ENCODE measurements around the gene TAF6.

Gene TAF6

DNA sequence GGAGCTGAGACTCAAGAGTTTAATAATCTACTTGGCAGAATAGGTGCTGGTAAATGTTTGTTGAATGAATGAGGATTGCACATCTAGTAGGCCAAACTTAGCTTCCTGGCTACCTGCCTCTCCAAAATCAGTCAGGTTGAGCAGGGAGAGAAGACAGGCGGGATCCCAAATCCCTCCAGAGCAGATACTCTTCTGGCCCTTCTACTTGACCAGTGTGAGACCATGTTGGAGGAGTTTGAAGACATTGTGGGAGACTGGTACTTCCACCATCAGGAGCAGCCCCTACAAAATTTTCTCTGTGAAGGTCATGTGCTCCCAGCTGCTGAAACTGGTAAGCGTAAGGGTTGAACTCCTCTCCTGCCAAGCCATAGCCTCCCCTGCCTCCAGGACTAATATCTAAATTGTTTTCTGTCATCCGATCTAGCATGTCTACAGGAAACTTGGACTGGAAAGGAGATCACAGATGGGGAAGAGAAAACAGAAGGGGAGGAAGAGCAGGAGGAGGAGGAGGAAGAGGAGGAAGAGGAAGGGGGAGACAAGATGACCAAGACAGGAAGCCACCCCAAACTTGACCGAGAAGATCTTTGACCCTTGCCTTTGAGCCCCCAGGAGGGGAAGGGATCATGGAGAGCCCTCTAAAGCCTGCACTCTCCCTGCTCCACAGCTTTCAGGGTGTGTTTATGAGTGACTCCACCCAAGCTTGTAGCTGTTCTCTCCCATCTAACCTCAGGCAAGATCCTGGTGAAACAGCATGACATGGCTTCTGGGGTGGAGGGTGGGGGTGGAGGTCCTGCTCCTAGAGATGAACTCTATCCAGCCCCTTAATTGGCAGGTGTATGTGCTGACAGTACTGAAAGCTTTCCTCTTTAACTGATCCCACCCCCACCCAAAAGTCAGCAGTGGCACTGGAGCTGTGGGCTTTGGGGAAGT lies 5.4 kb upstream of the TAF6 start:
- DNase-seq (ENCODE audit: low read depth in 1 of 2, low spot score in 1 of 2) = no peak
- TF ChIP-seq JUND (IDR thresholded peaks at IDR 0.05; ENCODE audit: low read depth) = no peak
- in situ Hi-C loops (cut with HindIII; ENCODE audit: low pct_unique_long_range_greater_than_20kb, low sequenced_read_pairs) = no loop called here

- no peak for DNase-seq (ENCODE audit: low read depth in 1 of 2, low spot score in 1 of 2)
- in situ Hi-C loops (cut with HindIII; ENCODE audit: low pct_unique_long_range_greater_than_20kb, low sequenced_read_pairs) = no loop called here
- TF ChIP-seq JUND (IDR thresholded peaks at IDR 0.05; ENCODE audit: low read depth) = no peak
Measured at GRCh38 chr7:100122568-100122967, 3.4 kb upstream of the TAF6 start.

- peak; percentile 19 to 90 for DNase-seq (ENCODE audit: low read depth in 1 of 2, low spot score in 1 of 2)
- in situ Hi-C loops (cut with HindIII; ENCODE audit: low pct_unique_long_range_greater_than_20kb, low sequenced_read_pairs) = no loop called here
Measured at GRCh38 chr7:100122067-100122466, 2.9 kb upstream of the TAF6 start.

DNA sequence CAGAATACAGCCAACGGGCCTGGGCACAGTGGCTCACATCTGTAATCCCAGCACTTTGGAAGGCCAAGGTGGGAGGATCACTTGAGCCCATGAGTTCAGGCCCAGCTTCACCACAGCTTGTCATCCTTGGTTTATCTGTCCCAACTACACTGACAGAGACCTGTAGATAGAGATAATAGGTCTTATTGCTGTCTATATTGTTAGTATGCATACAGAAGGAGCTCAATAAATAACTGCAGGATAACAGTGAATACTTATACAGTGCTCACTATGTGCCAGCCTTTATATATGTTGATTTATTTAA lies 1.5 kb upstream of the TAF6 start:
- in situ Hi-C loops (cut with HindIII; ENCODE audit: low pct_unique_long_range_greater_than_20kb, low sequenced_read_pairs) = no loop called here
- TF ChIP-seq JUND (IDR thresholded peaks at IDR 0.05; ENCODE audit: low read depth) = no peak
- no peak for DNase-seq (ENCODE audit: low read depth in 1 of 2, low spot score in 1 of 2)

More at GRCh38 chr7:100122067-100122466, 2.9 kb upstream of the TAF6 start:
- TF ChIP-seq JUND (IDR thresholded peaks at IDR 0.05; ENCODE audit: low read depth) = no peak

DNA sequence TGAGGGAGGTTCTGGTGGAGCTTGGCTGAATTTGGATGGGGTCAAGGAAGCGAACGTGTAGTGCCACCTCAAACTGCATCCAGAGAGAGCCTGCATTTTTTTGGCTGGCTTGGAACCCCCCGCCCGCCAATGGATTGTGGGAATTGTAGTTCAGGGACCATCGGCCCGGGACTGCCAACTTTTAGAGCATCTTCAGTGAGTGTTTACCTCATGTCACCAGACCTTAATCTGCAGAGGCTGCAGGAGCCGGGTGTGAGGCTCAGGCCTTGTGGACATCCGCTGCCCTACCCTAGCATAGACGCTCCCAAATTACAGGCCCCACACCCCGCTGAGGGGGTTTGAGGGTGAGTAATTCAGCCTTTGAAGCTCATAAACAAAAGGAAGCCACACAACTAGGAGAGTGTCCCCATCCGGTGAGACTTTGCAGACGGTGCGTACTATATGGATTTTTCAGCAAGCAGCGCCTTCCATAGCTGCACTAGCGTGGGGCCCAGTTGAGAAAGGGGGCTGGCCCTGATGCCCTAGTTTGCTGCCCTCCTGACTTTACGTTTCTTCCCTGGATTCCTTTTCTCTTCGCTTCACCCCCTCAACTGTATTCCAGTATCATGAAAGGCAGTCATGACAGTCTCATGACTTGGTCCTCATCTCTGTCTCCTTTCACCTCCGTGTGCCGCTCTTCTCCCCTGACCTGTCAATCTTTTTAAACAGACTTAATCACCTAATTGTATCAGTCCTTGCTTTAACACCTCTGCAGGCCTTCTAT lies 993 bp upstream of the TAF6 start:
- TF ChIP-seq JUND (IDR thresholded peaks at IDR 0.05; ENCODE audit: low read depth) = no peak
- DNase-seq (ENCODE audit: low read depth in 1 of 2, low spot score in 1 of 2) = peak; percentile 26 to 63
- in situ Hi-C loops (cut with HindIII; ENCODE audit: low pct_unique_long_range_greater_than_20kb, low sequenced_read_pairs) = no loop called here

DNA sequence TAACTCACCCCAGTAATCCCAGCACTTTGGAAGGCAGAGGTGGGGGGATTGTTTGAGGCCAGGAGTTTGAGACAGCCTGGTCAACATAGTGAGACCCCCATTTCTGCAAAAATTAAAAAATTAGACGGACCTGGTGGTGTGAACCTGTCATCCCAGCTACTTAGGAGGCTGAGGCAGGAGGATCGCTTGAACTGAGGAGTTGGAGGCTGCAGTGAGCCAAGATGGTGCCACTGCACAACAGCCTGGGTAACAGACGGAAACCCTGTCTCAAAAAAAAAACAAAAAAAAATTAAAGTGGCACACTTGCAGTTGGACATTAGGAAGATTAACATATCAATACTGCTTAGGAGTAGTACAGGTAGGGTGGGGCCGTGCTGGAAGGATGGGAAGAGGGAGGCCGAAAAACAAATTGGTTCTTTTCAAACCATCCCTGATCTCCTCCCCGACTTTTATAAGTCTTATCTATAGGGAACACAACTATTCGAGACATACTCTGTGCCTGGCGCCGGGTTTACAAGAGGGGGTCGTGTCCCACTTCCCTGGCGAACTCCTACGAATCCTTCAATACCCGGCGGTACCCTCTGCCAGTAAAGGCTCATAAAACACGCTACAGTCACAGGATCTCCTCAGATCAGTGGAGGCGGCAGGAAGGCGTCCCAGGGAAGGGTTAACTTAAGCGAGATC lies 628 bp downstream of the TAF6 start:
- in situ Hi-C loops (cut with HindIII; ENCODE audit: low pct_unique_long_range_greater_than_20kb, low sequenced_read_pairs) = no loop called here
- TF ChIP-seq JUND (IDR thresholded peaks at IDR 0.05; ENCODE audit: low read depth) = no peak
- no peak for DNase-seq (ENCODE audit: low read depth in 1 of 2, low spot score in 1 of 2)

GRCh38 chr7:100115026-100115425 lies 4.1 kb downstream of the TAF6 start:
- in situ Hi-C loops (cut with HindIII; ENCODE audit: low pct_unique_long_range_greater_than_20kb, low sequenced_read_pairs) = no loop called here
- no peak for TF ChIP-seq JUND (IDR thresholded peaks at IDR 0.05; ENCODE audit: low read depth)
- no peak for DNase-seq (ENCODE audit: low read depth in 1 of 2, low spot score in 1 of 2)

- in situ Hi-C loops (cut with HindIII; ENCODE audit: low pct_unique_long_range_greater_than_20kb, low sequenced_read_pairs) = no loop called here
- no peak for TF ChIP-seq JUND (IDR thresholded peaks at IDR 0.05; ENCODE audit: low read depth)
- no peak for DNase-seq (ENCODE audit: low read depth in 1 of 2, low spot score in 1 of 2)
Measured at GRCh38 chr7:100111914-100112313, 7.2 kb downstream of the TAF6 start.

DNA sequence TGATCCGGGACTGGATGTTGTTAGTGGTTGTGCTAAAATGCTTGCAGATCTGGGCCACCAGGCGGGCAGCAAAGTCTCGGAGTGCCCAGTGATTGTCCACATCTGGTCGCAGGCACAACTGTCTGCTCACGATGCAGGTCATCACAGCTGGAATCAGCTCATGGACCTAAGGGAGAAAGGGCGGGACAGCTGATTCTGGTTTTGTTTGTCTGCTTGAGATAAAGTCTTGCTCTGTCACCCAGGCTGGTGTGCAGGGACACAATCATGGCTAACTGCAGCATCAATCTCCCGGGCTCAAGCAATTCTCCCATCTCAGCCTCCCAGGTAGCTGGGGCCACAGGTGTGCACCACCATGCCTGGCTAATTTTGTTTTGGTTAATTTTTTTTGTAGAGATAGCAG lies 8.0 kb downstream of the TAF6 start:
- in situ Hi-C loops (cut with HindIII; ENCODE audit: low pct_unique_long_range_greater_than_20kb, low sequenced_read_pairs) = no loop called here
- DNase-seq (ENCODE audit: low read depth in 1 of 2, low spot score in 1 of 2) = no peak
- no peak for TF ChIP-seq JUND (IDR thresholded peaks at IDR 0.05; ENCODE audit: low read depth)

DNA sequence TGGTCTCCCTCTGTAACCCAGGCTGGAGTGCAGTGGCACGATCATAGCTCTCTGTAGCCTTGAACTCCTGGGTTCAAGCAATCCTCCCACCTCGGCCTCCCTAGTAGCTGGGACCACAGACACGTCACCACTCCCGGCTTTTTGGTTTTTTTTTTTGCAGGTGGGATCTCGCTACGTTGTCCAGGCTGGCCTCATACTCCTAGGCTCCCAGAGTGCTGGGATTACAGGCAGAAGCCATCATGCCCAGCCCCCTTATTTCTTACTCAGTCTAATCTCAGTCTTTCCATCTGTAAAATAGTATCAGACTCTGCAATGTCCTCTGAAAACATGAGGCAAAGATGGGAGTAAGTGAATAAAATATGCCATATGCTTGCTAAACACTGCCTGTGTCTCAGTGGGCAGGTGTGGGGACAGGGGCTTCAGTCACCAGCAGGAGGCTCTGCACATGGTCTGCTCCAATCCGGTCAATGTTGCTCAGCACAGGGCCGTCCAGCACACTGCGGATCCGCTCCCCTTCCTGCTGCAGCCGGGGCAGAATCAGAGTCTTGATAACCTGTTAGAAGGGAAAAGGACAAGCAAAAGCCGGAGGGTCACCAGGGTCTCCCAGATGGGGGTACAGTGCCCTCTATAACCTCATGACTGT lies 9.5 kb downstream of the TAF6 start:
- in situ Hi-C loops (cut with HindIII; ENCODE audit: low pct_unique_long_range_greater_than_20kb, low sequenced_read_pairs) = no loop called here
- TF ChIP-seq JUND (IDR thresholded peaks at IDR 0.05; ENCODE audit: low read depth) = no peak
- DNase-seq (ENCODE audit: low read depth in 1 of 2, low spot score in 1 of 2) = no peak

DNA sequence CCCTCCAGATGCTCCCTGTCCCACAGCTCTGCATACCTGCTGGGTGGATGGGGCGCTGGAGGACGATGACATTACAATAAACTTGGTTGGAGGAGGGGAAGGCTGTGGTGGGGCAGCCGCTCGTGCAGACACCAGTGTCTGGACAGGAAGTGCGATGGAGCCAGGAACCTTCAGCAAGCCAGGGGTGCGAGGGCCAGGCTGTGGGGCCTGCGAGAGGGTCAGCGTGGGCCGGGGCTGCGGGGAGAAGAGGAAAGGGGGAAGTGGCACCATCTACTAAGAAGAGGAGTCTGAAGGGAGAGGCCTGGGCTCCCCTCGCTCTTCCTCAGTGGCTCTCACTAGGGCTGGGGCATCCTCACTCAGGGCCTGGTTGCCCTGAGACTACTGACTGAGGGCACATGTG lies 11.3 kb downstream of the TAF6 start:
- DNase-seq (ENCODE audit: low read depth in 1 of 2, low spot score in 1 of 2) = no peak
- in situ Hi-C loops (cut with HindIII; ENCODE audit: low pct_unique_long_range_greater_than_20kb, low sequenced_read_pairs) = no loop called here
- no peak for TF ChIP-seq JUND (IDR thresholded peaks at IDR 0.05; ENCODE audit: low read depth)

GRCh38 chr7:100107125-100107737 lies 11.9 kb downstream of the TAF6 start:
- no peak for DNase-seq (ENCODE audit: low read depth in 1 of 2, low spot score in 1 of 2)
- in situ Hi-C loops (cut with HindIII; ENCODE audit: low pct_unique_long_range_greater_than_20kb, low sequenced_read_pairs) = no loop called here
- TF ChIP-seq JUND (IDR thresholded peaks at IDR 0.05; ENCODE audit: low read depth) = no peak
